Measurements from ENCODE around the gene RELN.

The RELN gene

GRCh38 chr7:103777440-103777839 is 212.0 kb downstream of the RELN start:
- DNase-seq: no peak

GRCh38 chr7:103773726-103774125 is 215.7 kb downstream of the RELN start:
- DNase-seq: no peak

GRCh38 chr7:103772171-103772773 is 217.2 kb downstream of the RELN start:
- no peak for DNase-seq

DNA sequence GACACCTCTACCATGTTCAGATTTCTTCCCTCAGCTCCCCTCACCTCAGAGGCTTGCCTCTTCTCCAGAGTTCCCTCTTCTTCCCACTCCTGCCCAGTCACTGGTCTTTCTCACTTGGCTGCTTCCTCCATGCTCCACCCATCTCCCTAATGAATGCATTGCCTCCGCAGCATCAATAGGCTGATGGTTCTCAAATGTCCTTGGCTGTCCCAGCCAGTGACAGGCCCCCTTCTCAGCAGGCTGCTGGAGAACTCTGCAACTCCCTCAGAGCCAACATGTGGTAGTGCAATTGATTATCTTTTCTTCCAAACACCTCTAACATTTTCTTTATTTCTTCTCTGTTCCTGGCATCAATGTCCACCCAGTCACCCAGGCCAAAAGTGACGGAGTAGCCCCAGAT is 218.2 kb downstream of the RELN start:
- no peak for DNase-seq

- DNase-seq: no peak
Observed at GRCh38 chr7:103766660-103767059, 222.8 kb downstream of the RELN start.

GRCh38 chr7:103765901-103766300 is 223.6 kb downstream of the RELN start:
- DNase-seq: no peak

DNA sequence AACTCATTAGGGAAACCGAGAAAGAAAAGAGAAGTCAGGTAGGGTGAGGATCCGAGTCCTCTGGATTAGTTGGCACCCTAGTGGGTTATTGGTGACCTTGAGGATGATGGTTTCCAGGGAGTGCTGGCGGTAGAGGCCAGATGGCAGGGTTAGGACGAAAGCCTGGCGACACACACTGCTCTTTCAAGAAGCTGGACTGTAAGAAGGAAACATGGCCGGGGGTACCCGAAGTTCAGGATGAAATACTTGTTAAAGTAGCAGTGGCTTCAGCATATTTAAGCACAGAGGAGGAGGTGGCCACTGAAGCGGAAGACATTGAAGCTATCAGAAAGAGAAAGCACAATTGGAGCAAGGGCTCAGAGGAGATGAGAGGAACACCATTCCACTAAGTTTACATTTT is 224.6 kb downstream of the RELN start:
- DNase-seq: no peak

- no peak for DNase-seq
Observed at GRCh38 chr7:103762877-103763276, 226.6 kb downstream of the RELN start.

GRCh38 chr7:103762065-103762760 is 227.2 kb downstream of the RELN start:
- DNase-seq: no peak

DNA sequence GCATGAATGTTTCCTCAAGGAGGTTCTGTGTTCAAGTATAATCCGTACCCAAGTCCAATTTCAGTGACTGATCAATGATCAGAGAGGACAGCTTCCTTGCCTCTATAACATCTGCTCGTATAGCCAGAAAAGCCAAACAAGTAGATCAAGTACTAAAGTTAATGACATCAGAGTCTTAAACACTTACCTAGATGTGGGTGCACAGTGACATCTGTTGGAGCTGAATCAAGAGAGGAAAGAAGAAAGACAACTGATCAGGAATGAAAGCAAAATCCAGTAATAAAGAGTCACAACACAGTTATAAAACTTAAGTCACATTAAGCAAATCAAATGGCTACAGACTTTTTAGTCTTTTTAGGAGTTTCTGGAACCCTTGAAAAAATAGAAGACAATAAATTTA is 236.5 kb downstream of the RELN start:
- no peak for DNase-seq

GRCh38 chr7:103751311-103751880 is 238.1 kb downstream of the RELN start:
- DNase-seq: no peak

GRCh38 chr7:103748680-103749079 is 240.8 kb downstream of the RELN start:
- no peak for DNase-seq

DNA sequence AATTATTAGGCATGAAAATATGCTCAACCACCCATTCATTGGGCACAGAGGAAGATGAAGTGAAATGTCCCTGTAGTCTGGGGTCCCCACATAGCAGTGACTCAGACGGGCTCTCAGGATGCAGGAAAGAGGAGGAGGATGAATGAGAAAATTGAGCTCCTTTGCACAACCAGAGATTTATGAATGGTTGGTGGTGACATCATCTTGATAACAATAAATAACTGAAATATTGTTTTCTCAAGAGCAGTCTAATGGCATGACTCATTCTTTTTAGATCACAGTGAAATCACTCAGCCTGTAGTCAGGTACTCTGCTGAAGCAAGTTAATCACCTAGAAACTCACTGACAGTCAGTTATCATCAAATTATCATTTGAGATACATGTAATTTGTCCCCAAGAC is 254.1 kb downstream of the RELN start:
- peak; percentile 80 for DNase-seq

GRCh38 chr7:103731169-103731568 is 258.3 kb downstream of the RELN start:
- no peak for DNase-seq

GRCh38 chr7:103729026-103729425 is 260.4 kb downstream of the RELN start:
- no peak for DNase-seq

DNA sequence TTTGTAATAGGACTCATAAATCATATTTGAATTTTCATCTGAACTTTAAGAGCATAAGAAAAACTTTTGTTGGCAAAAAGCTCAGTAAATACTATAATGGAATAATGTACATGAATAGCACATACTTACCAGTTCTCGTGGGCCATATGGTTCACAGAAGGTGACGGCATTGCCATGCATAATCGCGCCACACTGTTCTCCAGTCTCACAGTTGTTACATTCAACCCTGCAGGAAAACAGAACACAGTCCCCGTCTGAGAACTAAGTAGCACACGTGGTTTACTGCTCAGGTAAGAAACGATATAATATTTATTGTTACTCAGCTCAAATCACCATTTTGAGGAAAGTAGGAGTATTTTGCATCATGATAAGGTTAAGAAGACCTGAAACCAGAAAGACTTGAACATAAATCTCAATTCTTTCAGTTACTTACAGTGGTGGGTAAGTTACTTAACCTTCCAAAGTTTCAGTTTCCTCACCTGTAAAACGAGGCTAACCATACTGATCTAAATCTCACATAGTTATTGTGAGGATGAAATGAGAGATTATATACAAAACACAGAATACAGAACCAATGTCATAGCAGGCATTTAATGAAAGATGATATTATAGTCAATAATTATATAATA is 261.4 kb downstream of the RELN start:
- DNase-seq: no peak

- DNase-seq: no peak
Observed at GRCh38 chr7:103719070-103719469, 270.4 kb downstream of the RELN start.

GRCh38 chr7:103718482-103719061 is 270.9 kb downstream of the RELN start:
- DNase-seq: no peak

GRCh38 chr7:103717574-103717973 is 271.9 kb downstream of the RELN start:
- DNase-seq: no peak

- no peak for DNase-seq
Observed at GRCh38 chr7:103715376-103716120, 273.9 kb downstream of the RELN start.

GRCh38 chr7:103714376-103714927 is 275.0 kb downstream of the RELN start:
- DNase-seq: no peak

DNA sequence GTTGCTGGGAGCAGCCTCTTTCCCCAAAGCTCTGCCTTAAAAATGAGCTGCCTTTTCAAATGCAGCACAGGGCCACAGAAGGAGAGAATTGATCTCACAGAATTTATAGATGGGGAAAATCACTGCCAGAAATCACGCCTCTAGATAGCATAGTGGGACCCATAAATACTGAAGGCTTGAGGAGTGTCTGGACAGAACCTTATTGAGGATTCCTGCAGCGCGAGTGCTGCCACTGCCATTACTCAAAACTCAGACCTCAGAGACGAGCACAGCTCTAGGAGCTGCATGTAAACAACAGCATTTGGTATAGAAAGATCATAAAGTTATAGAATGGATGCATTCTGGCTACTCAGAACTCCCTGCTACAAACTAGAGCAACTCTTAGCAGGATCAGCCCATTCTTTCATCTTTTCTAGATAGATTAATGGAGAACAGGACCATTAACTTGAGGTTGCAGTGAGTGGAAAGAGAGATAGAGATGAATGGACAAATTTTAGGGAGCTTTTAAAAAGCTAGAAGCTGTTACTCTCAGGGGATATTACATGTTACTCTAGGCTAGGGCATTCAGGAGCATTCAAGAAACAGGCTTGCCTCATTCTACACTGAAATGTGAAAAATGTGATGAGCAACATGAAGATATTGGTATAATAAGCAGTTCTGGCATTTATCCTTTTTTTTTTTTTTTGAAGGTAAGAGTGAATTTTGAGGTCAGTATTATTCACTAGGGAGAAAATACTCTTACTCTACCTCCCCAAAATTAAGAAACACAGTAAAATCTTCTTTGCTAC is 276.3 kb downstream of the RELN start:
- no peak for DNase-seq

Measured in NCI-H226 (cell line).